Endothelial cell (in vitro differentiated cells): ENCODE data around the gene DGUOK. TPM values are rescaled to one million over a fixed set of nuclear protein-coding genes. Genes with fewer than 3 reads are reported as not detected.

Source experiments
- DNase-seq: peaks from one replicate; pipeline ENCODE4 v3.0.0; 2021; ENCODE audit warnings: low spot score
- H3K27ac Mint-ChIP-seq: one replicate; pipeline ENCODE4 v1.8.0; 2021; ENCODE audit warnings: mixed read lengths, inconsistent platforms; ENCODE audit not compliant: unreplicated experiment
- H3K27me3 Mint-ChIP-seq: one replicate; pipeline ENCODE4 v1.8.0; 2021; ENCODE audit warnings: mild to moderate bottlenecking, moderate library complexity, mixed read lengths, inconsistent platforms; ENCODE audit not compliant: unreplicated experiment
- H3K36me3 Mint-ChIP-seq: one replicate; pipeline ENCODE4 v1.8.0; 2021; ENCODE audit warnings: mild to moderate bottlenecking, low read depth, mixed read lengths, inconsistent platforms; ENCODE audit not compliant: unreplicated experiment
- H3K4me1 Mint-ChIP-seq: one replicate; pipeline ENCODE4 v1.8.0; 2021; ENCODE audit warnings: mild to moderate bottlenecking, mixed read lengths, inconsistent platforms; ENCODE audit not compliant: unreplicated experiment
- H3K4me3 Mint-ChIP-seq: one replicate; pipeline ENCODE4 v1.8.0; 2021; ENCODE audit warnings: mild to moderate bottlenecking, mixed read lengths, inconsistent platforms; ENCODE audit not compliant: unreplicated experiment
- H3K9me3 Mint-ChIP-seq: one replicate; pipeline ENCODE4 v1.8.0; 2021; ENCODE audit warnings: mixed read lengths, inconsistent platforms; ENCODE audit not compliant: unreplicated experiment
- total RNA-seq: library from RNA; stranded (reverse); fragmentation: NEBNext Ultra II Directional; extraction: Animal tissue kit (Norgen Biotek cat#: 25700); gene quantifications from one replicate; pipeline ENCODE4 v1.2.1, GENCODE V29; 2021; ENCODE audit not compliant: unreplicated experiment
- TF ChIP-seq, protein P1 (sequence below): fragments of 200-600 bp; sonication (generic); IDR thresholded peaks from one replicate; pipeline ENCODE4 v1.5.0; 2021; ENCODE audit warnings: antibody characterized with exemption; ENCODE audit not compliant: unreplicated experiment

The DGUOK gene
- total RNA-seq, 1 donor from 2014 or later = 68.3 TPM

DNA sequence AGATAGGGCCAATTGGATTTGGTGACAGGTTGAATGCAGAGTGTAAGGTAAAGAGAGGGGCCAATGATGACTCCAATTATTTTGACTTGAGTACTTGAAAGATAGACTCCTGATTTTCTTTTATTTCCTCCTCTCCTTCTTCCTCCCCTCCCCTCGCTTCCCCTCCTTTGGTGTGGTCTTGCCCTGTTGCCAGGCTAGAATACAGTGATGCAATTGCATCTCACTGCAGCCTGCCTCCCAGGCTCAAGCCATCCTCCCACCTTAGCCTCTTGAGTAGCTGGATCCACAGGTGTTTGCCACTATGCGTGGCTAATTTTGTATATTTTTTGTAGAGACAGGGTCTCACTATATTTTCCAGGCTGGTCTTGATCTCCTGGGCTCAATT lies 2.3 kb downstream of the DGUOK start:
- peaks cover 12% of the 10 kb centered on the region for H3K27me3 Mint-ChIP-seq
- no peak for DNase-seq
- H3K4me1 Mint-ChIP-seq = peaks cover 25% of the 10 kb centered on the region
- no peak overlapping the region for H3K4me3 Mint-ChIP-seq
- TF ChIP-seq, protein P1, sequence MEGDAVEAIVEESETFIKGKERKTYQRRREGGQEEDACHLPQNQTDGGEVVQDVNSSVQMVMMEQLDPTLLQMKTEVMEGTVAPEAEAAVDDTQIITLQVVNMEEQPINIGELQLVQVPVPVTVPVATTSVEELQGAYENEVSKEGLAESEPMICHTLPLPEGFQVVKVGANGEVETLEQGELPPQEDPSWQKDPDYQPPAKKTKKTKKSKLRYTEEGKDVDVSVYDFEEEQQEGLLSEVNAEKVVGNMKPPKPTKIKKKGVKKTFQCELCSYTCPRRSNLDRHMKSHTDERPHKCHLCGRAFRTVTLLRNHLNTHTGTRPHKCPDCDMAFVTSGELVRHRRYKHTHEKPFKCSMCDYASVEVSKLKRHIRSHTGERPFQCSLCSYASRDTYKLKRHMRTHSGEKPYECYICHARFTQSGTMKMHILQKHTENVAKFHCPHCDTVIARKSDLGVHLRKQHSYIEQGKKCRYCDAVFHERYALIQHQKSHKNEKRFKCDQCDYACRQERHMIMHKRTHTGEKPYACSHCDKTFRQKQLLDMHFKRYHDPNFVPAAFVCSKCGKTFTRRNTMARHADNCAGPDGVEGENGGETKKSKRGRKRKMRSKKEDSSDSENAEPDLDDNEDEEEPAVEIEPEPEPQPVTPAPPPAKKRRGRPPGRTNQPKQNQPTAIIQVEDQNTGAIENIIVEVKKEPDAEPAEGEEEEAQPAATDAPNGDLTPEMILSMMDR = no peak
- no peak overlapping the region for H3K27ac Mint-ChIP-seq
- H3K9me3 Mint-ChIP-seq = no peaks in the 10 kb centered on the region
- H3K36me3 Mint-ChIP-seq = peaks cover 10% of the 10 kb centered on the region

DNA sequence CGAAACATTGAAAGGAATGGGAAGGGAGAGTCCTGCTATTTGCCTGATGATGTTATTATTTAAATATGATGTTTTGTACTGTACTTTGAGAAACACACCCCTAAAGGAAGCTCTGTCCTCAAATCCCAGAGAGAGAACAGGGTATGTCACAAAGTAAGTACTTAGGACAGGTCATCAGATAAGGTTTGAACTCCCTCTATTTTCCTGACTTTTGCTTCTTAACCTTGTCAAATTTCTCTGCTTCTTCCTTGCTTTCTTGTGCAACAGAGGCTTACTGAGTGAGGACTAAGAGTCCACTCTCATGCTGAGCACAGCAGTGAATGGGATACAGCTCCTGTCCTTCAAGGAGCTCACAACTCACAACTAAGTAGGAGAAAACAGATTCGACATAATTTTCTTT lies 3.7 kb downstream of the DGUOK start:
- TF ChIP-seq, protein P1 = no peak
- Mint-ChIP-seq H3K4me1 (peaks cover 25% of the 10 kb centered on the region), H3K9me3 (no peaks in the 10 kb centered on the region), H3K27ac (no peak overlapping the region), H3K27me3 (peaks cover 13% of the 10 kb centered on the region), H3K36me3 (peaks cover 10% of the 10 kb centered on the region), H3K4me3 (no peak overlapping the region)
- DNase-seq = no peak

DNA sequence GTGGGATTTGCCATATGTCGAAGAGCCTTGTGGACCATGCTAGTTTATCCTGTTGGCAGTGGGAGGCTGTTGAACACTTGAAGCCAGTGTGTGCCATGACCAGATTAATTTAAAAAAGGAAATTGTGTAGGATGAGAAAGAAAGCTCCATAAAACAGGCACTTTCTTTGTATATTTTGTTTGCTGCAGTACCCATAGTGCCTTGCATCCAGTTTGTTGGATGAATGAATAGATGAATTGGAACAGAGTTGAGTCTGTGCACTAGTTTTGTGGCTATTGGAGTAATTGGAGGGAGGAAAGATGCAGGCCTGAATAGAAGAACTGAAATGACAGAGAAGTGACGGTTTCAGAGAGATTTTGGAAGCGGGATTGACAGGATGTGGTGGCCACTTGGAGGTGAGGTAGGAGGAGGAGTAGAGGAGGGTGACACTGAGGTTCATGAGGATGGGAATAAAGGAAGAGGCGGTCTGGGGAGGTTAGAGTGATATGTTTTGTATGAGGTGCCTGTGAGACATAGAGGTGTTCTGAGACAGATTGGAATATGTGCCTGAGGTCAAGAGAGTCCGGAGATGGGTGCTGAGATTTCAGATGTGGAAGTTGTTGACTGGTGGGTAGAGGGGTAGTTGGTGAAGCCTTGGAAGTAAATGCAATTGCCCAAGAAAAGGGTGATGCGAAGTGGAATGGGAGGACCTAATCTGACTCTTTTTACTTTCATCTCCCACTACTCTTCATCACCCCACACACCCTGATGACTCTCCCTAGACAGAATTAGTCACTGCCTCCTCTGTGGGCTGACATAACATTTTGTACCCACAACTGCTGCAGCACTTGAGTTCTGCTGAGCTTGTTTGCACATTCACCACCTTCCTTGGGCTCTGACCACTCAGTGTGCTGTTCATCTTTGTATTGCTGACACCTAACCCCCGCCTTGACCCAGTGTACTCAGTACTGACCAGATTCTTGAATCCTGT lies 5.1 kb downstream of the DGUOK start:
- H3K4me1 Mint-ChIP-seq = peaks cover 23% of the 10 kb centered on the region
- DNase-seq = no peak
- peak overlapping the region; percentile 29 for H3K4me3 Mint-ChIP-seq
- TF ChIP-seq, protein P1 = no peak
- peaks cover 6% of the 10 kb centered on the region for H3K27me3 Mint-ChIP-seq
- no peaks in the 10 kb centered on the region for H3K9me3 Mint-ChIP-seq
- peak overlapping the region; percentile 7 for H3K27ac Mint-ChIP-seq
- H3K36me3 Mint-ChIP-seq = peaks cover 6% of the 10 kb centered on the region

DNA sequence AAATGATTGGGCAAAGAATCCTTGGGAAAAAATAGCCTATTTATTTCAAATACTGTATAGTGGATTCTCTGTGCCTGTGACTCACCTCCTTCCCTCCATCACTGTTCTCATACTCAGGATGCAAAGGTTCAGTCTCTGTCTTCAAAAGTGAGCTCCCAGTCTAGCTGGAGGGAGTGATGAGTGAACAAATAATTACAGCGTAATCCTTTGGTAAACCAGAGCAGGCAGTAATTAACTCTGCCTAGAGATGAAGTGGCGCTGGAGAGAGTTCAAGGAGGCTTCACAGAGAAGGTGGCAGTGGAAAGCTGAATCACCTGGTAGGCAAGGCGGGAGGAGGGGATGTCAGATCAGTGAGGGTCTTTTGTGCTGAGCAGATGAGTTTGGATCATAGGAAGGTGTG lies 6.5 kb downstream of the DGUOK start:
- Mint-ChIP-seq H3K4me1 (peaks cover 19% of the 10 kb centered on the region), H3K27ac (no peak overlapping the region), H3K4me3 (no peak overlapping the region), H3K9me3 (no peaks in the 10 kb centered on the region), H3K36me3 (peaks cover 6% of the 10 kb centered on the region), H3K27me3 (peaks cover 6% of the 10 kb centered on the region)
- TF ChIP-seq, protein P1 = no peak
- DNase-seq = no peak

DNA sequence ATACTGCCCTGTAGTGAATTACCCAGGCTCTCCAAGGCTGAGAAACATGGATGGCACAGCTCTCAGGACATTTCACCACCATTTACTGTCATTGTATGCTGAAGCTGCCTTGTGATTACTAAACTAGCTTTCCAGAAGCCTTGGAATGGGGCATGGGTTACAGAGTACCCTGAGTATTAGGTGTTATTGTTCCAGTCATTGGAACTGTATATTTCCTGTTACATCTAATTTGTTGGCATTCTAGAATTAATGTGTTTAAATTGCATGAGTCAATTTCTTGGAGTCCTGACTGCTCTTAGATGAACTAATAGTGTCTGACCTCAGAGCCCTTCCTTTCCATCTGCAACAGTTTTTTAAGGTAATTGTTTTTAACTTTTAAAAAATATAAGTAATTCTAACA lies 9.0 kb downstream of the DGUOK start:
- no peak overlapping the region for H3K4me3 Mint-ChIP-seq
- H3K27ac Mint-ChIP-seq = no peak overlapping the region
- peaks cover 2% of the 10 kb centered on the region for H3K27me3 Mint-ChIP-seq
- peaks cover 4% of the 10 kb centered on the region for H3K4me1 Mint-ChIP-seq
- no peaks in the 10 kb centered on the region for H3K9me3 Mint-ChIP-seq
- TF ChIP-seq, protein P1 = no peak
- peaks cover 6% of the 10 kb centered on the region for H3K36me3 Mint-ChIP-seq
- no peak for DNase-seq
